Activated CD4-positive, alpha-beta T cell treated with anti-CD3 and anti-CD28 coated beads for 36 hours (primary cell): ENCODE results near the gene TMC5. TPM values are rescaled to one million over a fixed set of nuclear protein-coding genes. Genes with fewer than 3 reads are reported as not detected.

Experiments used
- ATAC-seq: fragments of 200-7000 bp; cut with Tn5 transposase; one replicate; pipeline ENCODE4 v1.10.0; 2021; ENCODE audit warnings: mild to moderate bottlenecking, moderate library complexity
- CTCF ChIA-PET: fragments of 350-600 bp; sonication (Branson Sonifier 250); formaldehyde crosslinking; loops from one replicate; lab custom pipeline; 2021; ENCODE audit warnings: antibody characterized with exemption; lab: Charles Lee
- POLR2A ChIA-PET: fragments of 350-600 bp; sonication (Branson Sonifier 250); formaldehyde crosslinking; loops from one replicate; lab custom pipeline; 2021; ENCODE audit warnings: antibody characterized with exemption, inconsistent platforms; lab: Charles Lee
- DNase-seq: peaks from one replicate; pipeline ENCODE4 v3.0.0-alpha.2; 2020
- H3K27ac Mint-ChIP-seq: one replicate; pipeline ENCODE4 v1.8.0; 2021; ENCODE audit warnings: mixed read lengths
- H3K27me3 Mint-ChIP-seq: one replicate; pipeline ENCODE4 v1.8.0; 2021; ENCODE audit warnings: mixed read lengths
- H3K36me3 Mint-ChIP-seq: one replicate; pipeline ENCODE4 v1.8.0; 2021; ENCODE audit warnings: low read depth, mixed read lengths
- H3K4me1 Mint-ChIP-seq: one replicate; pipeline ENCODE4 v1.8.0; 2021; ENCODE audit warnings: mixed read lengths
- H3K4me3 Mint-ChIP-seq: one replicate; pipeline ENCODE4 v1.8.0; 2021; ENCODE audit warnings: mild to moderate bottlenecking, moderate library complexity, mixed read lengths
- H3K9me3 Mint-ChIP-seq: one replicate; pipeline ENCODE4 v1.8.0; 2021; ENCODE audit warnings: low read depth, mixed read lengths
- intact Hi-C, 2 experiments: fragments of 100-400 bp; cut with DNase I in 1 of 2; cut with micrococcal nuclease in 1 of 2; formaldehyde crosslinking; loops; one replicate each; pipeline versions ENCODE4 v1.14.2 to v1.15.1; 2022 to 2024; cut with DNase I, micrococcal nuclease
- total RNA-seq, 2 experiments: library from RNA; stranded (reverse); gene quantifications; one replicate each; pipeline ENCODE4 v1.2.3, GENCODE V29; 2021

Gene TMC5
- total RNA-seq, 2 experiments from 2014 or later = not detected

GRCh38 chr16:19431636-19432340, 14.1 kb downstream of the TMC5 start:
- H3K4me3 Mint-ChIP-seq = no peak overlapping the region
- intact Hi-C loops = no loop called here

GRCh38 chr16:19432429-19432828, 14.7 kb downstream of the TMC5 start:
- ChIA-PET POLR2A (no interaction called here), CTCF (no interaction called here)
- peaks cover 10% of the 10 kb centered on the region for H3K27me3 Mint-ChIP-seq
- no peak overlapping the region for H3K27ac Mint-ChIP-seq
- no peaks in the 10 kb centered on the region for H3K9me3 Mint-ChIP-seq
- H3K4me3 Mint-ChIP-seq = no peak overlapping the region
- peaks cover 2% of the 10 kb centered on the region for H3K4me1 Mint-ChIP-seq
- H3K36me3 Mint-ChIP-seq = no peaks in the 10 kb centered on the region
- intact Hi-C loops = no loop called here
- DNase-seq (no peak), ATAC-seq (no peak)

More at GRCh38 chr16:19431636-19432340, 14.1 kb downstream of the TMC5 start:
- ChIA-PET CTCF (interaction anchor here (0.7 kb wide), 1 partner anchor 287 kb away, joined by 3 read pairs; no protein-coding TSS in a partner anchor), POLR2A (no interaction called here)
- Mint-ChIP-seq H3K27me3 (peaks cover 10% of the 10 kb centered on the region), H3K27ac (no peak overlapping the region), H3K36me3 (no peaks in the 10 kb centered on the region), H3K9me3 (no peaks in the 10 kb centered on the region), H3K4me1 (peaks cover 2% of the 10 kb centered on the region)
- DNase-seq = no peak
- ATAC-seq = no peak

GRCh38 chr16:19434584-19434983, 16.9 kb downstream of the TMC5 start:
- Mint-ChIP-seq H3K36me3 (no peaks in the 10 kb centered on the region), H3K27ac (no peak overlapping the region), H3K4me1 (peaks cover 2% of the 10 kb centered on the region), H3K27me3 (peaks cover 7% of the 10 kb centered on the region), H3K4me3 (no peak overlapping the region), H3K9me3 (no peaks in the 10 kb centered on the region)
- no peak for ATAC-seq
- CTCF ChIA-PET = no interaction called here
- intact Hi-C loops = no loop called here
- DNase-seq = no peak
- POLR2A ChIA-PET = no interaction called here

GRCh38 chr16:19436540-19436939, 18.9 kb downstream of the TMC5 start:
- no peak overlapping the region for H3K4me3 Mint-ChIP-seq

GRCh38 chr16:19437280-19437679, 19.6 kb downstream of the TMC5 start:
- intact Hi-C loops = no loop called here
- ChIA-PET CTCF (interaction anchor here (0.6 kb wide), 1 partner anchor 9 kb away, joined by 3 read pairs; no protein-coding TSS in a partner anchor), POLR2A (no interaction called here)
- no peak for ATAC-seq
- Mint-ChIP-seq H3K9me3 (no peaks in the 10 kb centered on the region), H3K4me3 (no peak overlapping the region), H3K27me3 (peaks cover 6% of the 10 kb centered on the region), H3K36me3 (no peaks in the 10 kb centered on the region), H3K27ac (no peak overlapping the region), H3K4me1 (peaks cover 2% of the 10 kb centered on the region)
- no peak for DNase-seq

More at GRCh38 chr16:19436540-19436939, 18.9 kb downstream of the TMC5 start:
- CTCF ChIA-PET = interaction anchor here (0.6 to 0.9 kb wide), 2 partner anchors 9 to 79 kb away, joined by 3 read pairs; no protein-coding TSS in a partner anchor
- Mint-ChIP-seq H3K27ac (no peak overlapping the region), H3K4me1 (peaks cover 2% of the 10 kb centered on the region), H3K36me3 (no peaks in the 10 kb centered on the region), H3K27me3 (peaks cover 6% of the 10 kb centered on the region), H3K9me3 (no peaks in the 10 kb centered on the region)
- ATAC-seq = no peak
- intact Hi-C loops = no loop called here
- DNase-seq = no peak
- POLR2A ChIA-PET = no interaction called here

- no peaks in the 10 kb centered on the region for H3K36me3 Mint-ChIP-seq
- no peak for ATAC-seq
Observed at GRCh38 chr16:19438739-19439138, 21.1 kb downstream of the TMC5 start.

GRCh38 chr16:19439483-19439882, 21.8 kb downstream of the TMC5 start:
- H3K4me1 Mint-ChIP-seq = no peaks in the 10 kb centered on the region
- H3K27me3 Mint-ChIP-seq = peaks cover 16% of the 10 kb centered on the region
- H3K9me3 Mint-ChIP-seq = no peaks in the 10 kb centered on the region
- CTCF ChIA-PET = no interaction called here
- no peaks in the 10 kb centered on the region for H3K36me3 Mint-ChIP-seq
- H3K27ac Mint-ChIP-seq = no peak overlapping the region
- intact Hi-C loops = no loop called here
- POLR2A ChIA-PET = no interaction called here
- no peak for ATAC-seq
- no peak overlapping the region for H3K4me3 Mint-ChIP-seq
- DNase-seq = no peak

More at GRCh38 chr16:19438739-19439138, 21.1 kb downstream of the TMC5 start:
- ChIA-PET POLR2A (no interaction called here), CTCF (no interaction called here)
- Mint-ChIP-seq H3K9me3 (no peaks in the 10 kb centered on the region), H3K27me3 (peaks cover 12% of the 10 kb centered on the region), H3K4me3 (no peak overlapping the region), H3K4me1 (no peaks in the 10 kb centered on the region), H3K27ac (no peak overlapping the region)
- intact Hi-C loops = no loop called here
- DNase-seq = no peak

GRCh38 chr16:19443659-19444058, 26.0 kb downstream of the TMC5 start:
- ATAC-seq = no peak

GRCh38 chr16:19446300-19446846, 28.7 kb downstream of the TMC5 start:
- intact Hi-C loops = no loop called here
- Mint-ChIP-seq H3K4me3 (no peak overlapping the region), H3K27me3 (peaks cover 20% of the 10 kb centered on the region), H3K9me3 (no peaks in the 10 kb centered on the region), H3K4me1 (no peaks in the 10 kb centered on the region), H3K27ac (no peak overlapping the region), H3K36me3 (no peaks in the 10 kb centered on the region)
- DNase-seq (no peak), ATAC-seq (no peak)
- ChIA-PET CTCF (no interaction called here), POLR2A (no interaction called here)

More at GRCh38 chr16:19443659-19444058, 26.0 kb downstream of the TMC5 start:
- Mint-ChIP-seq H3K9me3 (no peaks in the 10 kb centered on the region), H3K27ac (no peak overlapping the region), H3K36me3 (no peaks in the 10 kb centered on the region), H3K4me1 (no peaks in the 10 kb centered on the region), H3K27me3 (peaks cover 17% of the 10 kb centered on the region), H3K4me3 (no peak overlapping the region)
- ChIA-PET POLR2A (no interaction called here), CTCF (no interaction called here)
- DNase-seq = no peak
- intact Hi-C loops = no loop called here

GRCh38 chr16:19446886-19447285, 29.2 kb downstream of the TMC5 start:
- POLR2A ChIA-PET = no interaction called here
- intact Hi-C loops = no loop called here
- Mint-ChIP-seq H3K36me3 (no peaks in the 10 kb centered on the region), H3K9me3 (no peaks in the 10 kb centered on the region), H3K4me1 (no peaks in the 10 kb centered on the region), H3K27me3 (peaks cover 20% of the 10 kb centered on the region), H3K27ac (no peak overlapping the region), H3K4me3 (no peak overlapping the region)
- ATAC-seq = no peak
- no peak for DNase-seq
- CTCF ChIA-PET = no interaction called here

- H3K36me3 Mint-ChIP-seq = no peaks in the 10 kb centered on the region
- H3K4me3 Mint-ChIP-seq = no peak overlapping the region
Observed at GRCh38 chr16:19450186-19450585, 32.5 kb downstream of the TMC5 start.

GRCh38 chr16:19458722-19459379, 41.2 kb downstream of the TMC5 start:
- Mint-ChIP-seq H3K36me3 (no peaks in the 10 kb centered on the region), H3K9me3 (no peaks in the 10 kb centered on the region), H3K4me3 (no peak overlapping the region), H3K4me1 (no peaks in the 10 kb centered on the region), H3K27me3 (peaks cover 3% of the 10 kb centered on the region), H3K27ac (no peak overlapping the region)
- ChIA-PET CTCF (no interaction called here), POLR2A (no interaction called here)
- ATAC-seq (no peak), DNase-seq (no peak)
- intact Hi-C loops = no loop called here

More at GRCh38 chr16:19450186-19450585, 32.5 kb downstream of the TMC5 start:
- no peaks in the 10 kb centered on the region for H3K9me3 Mint-ChIP-seq
- H3K27me3 Mint-ChIP-seq = peaks cover 10% of the 10 kb centered on the region
- intact Hi-C loops = no loop called here
- DNase-seq = no peak
- ChIA-PET CTCF (no interaction called here), POLR2A (no interaction called here)
- no peak for ATAC-seq
- H3K27ac Mint-ChIP-seq = no peak overlapping the region
- no peaks in the 10 kb centered on the region for H3K4me1 Mint-ChIP-seq
